Mucosa of stomach (tissue), 1 donor: ENCODE results near the gene OSTF1.

Experiments used
- H3K27me3 ChIP-seq: one replicate; pipeline ENCODE4 v1.7.0; 2013; ENCODE audit warnings: mild to moderate bottlenecking, low read length; ENCODE audit not compliant: control insufficient read depth, insufficient read depth
- H3K36me3 ChIP-seq: one replicate; pipeline ENCODE4 v1.7.0; 2013; ENCODE audit warnings: low read length; ENCODE audit not compliant: control insufficient read depth, insufficient read depth
- H3K4me1 ChIP-seq: one replicate; pipeline ENCODE4 v1.7.0; 2013; ENCODE audit warnings: mild to moderate bottlenecking, low read length; ENCODE audit not compliant: control insufficient read depth, insufficient read depth
- H3K4me3 ChIP-seq: one replicate; pipeline ENCODE4 v1.7.0; 2013; ENCODE audit warnings: low read length
- H3K9ac ChIP-seq: one replicate; pipeline ENCODE4 v1.7.0; 2013; ENCODE audit warnings: mild to moderate bottlenecking, low read length, moderate library complexity
- H3K9me3 ChIP-seq: one replicate; pipeline ENCODE4 v1.7.0; 2013; ENCODE audit warnings: mild to moderate bottlenecking, low read length, moderate library complexity; ENCODE audit not compliant: control insufficient read depth
- donor health status: Pancreatic carcinoma.

OSTF1 gene

DNA sequence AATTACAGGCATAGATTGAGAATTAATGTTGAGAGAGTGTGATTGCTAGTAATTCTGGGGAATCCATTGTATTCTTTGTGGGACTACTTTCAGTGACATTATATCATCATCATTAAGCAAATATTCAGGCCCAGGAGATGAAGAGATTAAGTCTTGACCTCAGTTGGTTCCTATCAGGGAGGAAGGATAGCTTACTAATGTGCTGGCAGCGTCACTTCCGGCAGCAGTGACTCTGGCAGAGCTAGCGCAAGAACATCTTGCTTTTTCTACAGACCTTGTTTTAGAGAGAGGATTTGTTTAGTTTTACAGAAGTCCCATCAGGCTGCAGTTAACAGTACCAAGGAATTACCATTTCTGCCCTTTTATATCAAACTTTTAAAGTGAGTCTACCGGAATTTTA, 20.3 kb downstream of the OSTF1 start:
- no peak overlapping the region for H3K4me3 ChIP-seq
- H3K9ac ChIP-seq: no peak overlapping the region
- H3K4me1 ChIP-seq: peaks cover 29% of the 10 kb centered on the region
- H3K9me3 ChIP-seq: no peaks in the 10 kb centered on the region
- no peaks in the 10 kb centered on the region for H3K27me3 ChIP-seq
- H3K36me3 ChIP-seq: no peaks in the 10 kb centered on the region

DNA sequence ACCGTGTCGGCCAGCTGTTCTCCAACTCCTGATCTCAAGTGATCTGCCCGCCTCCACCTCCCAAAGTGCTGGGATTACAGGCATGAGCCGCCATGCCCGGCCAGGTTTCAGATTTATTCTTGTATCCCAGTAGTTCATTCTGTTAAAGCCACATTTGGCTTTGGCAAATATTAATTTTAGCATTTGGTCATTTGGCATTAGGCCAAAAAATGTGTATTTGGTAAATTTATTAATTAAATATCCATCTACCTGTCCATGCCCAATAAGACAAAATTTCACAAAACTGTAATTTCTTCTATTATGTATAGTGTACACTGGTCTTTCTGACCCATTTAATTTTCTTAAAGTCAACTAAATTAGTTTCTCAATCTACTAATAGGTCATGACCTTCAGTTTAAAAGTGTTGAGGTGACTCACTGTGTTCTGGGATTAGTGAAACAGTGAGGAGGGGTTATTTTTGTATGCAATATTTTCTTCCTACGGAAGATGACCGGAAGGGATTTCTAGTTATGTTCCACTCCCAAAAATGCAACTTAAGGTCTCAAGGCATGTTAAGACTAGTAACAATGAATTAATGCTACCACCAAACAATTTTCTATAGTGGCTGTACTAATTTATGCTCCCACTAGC, 21.0 kb downstream of the OSTF1 start:
- Histone ChIP-seq H3K27me3 (no peaks in the 10 kb centered on the region), H3K4me1 (peaks cover 25% of the 10 kb centered on the region), H3K4me3 (no peak overlapping the region)

DNA sequence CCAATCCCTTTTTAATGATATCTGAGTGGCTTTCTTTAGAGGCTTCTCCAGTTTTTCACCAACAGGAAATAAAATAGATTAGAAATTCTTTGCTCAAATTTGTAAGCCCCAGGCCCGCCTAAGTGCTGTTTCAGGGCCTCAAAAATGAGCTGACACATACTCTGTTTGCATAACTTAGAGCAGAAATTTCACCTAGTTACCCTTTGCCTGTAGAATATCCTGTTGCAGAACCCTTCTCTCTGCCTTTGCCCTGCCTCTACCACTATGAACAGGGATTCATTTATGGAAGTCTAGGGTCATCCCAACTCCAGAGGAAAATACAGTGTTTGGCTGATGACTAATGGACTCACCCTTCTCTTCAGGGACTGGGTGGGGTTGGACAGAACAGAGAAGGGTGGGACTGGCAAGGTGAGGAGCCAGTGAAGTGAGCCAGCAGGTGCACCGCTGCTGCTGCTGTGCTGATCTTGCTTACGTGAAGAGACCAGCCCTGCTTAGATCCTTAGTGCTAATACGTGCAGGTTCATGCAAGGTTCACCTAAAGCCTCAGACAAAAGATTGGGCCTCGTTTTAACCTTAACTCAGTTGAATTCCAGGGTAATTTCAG, 22.8 kb downstream of the OSTF1 start:
- peaks cover 25% of the 10 kb centered on the region for H3K4me1 ChIP-seq
- no peaks in the 10 kb centered on the region for H3K27me3 ChIP-seq
- H3K36me3 ChIP-seq: no peaks in the 10 kb centered on the region
- no peak overlapping the region for H3K9ac ChIP-seq
- no peak overlapping the region for H3K4me3 ChIP-seq
- no peaks in the 10 kb centered on the region for H3K9me3 ChIP-seq

More for the DNA sequence above, 21.0 kb downstream of the OSTF1 start:
- no peak overlapping the region for H3K9ac ChIP-seq
- no peaks in the 10 kb centered on the region for H3K36me3 ChIP-seq
- H3K9me3 ChIP-seq: no peaks in the 10 kb centered on the region

GRCh38 chr9:75112789-75113188, 24.5 kb downstream of the OSTF1 start:
- Histone ChIP-seq H3K9me3 (no peaks in the 10 kb centered on the region), H3K9ac (no peak overlapping the region), H3K36me3 (no peaks in the 10 kb centered on the region), H3K4me3 (no peak overlapping the region), H3K27me3 (no peaks in the 10 kb centered on the region), H3K4me1 (peaks cover 25% of the 10 kb centered on the region)

DNA sequence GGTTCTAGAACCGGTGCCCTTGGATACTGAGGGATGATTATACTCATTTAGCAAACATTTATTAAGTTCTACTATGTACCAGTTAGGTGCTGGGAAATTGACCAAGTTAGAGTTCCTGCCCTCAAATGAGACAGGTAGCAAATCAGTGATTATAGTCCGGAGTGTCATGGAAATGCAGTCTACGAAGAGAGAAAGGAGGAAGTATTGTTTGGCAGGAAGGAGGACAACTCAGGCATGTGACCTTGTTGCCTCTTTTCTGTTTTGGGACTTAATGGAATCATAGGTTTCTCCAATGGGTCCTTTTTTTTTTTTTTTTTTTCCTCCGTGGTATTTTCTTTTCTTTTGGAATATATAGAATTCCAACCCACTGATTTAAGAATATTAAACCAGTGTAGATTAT, 28.0 kb downstream of the OSTF1 start:
- H3K27me3 ChIP-seq: no peaks in the 10 kb centered on the region
- no peaks in the 10 kb centered on the region for H3K9me3 ChIP-seq
- H3K4me3 ChIP-seq: no peak overlapping the region
- H3K9ac ChIP-seq: no peak overlapping the region
- H3K36me3 ChIP-seq: no peaks in the 10 kb centered on the region
- H3K4me1 ChIP-seq: peaks cover 8% of the 10 kb centered on the region

- H3K9ac ChIP-seq: no peak overlapping the region
- no peaks in the 10 kb centered on the region for H3K27me3 ChIP-seq
- H3K4me1 ChIP-seq: peaks cover 5% of the 10 kb centered on the region
- H3K36me3 ChIP-seq: no peaks in the 10 kb centered on the region
- H3K4me3 ChIP-seq: no peak overlapping the region
- H3K9me3 ChIP-seq: no peaks in the 10 kb centered on the region
These were observed 29.2 kb downstream of the OSTF1 start for GRCh38 chr9:75117564-75117963.

- H3K9me3 ChIP-seq: no peaks in the 10 kb centered on the region
- no peaks in the 10 kb centered on the region for H3K27me3 ChIP-seq
- no peaks in the 10 kb centered on the region for H3K4me1 ChIP-seq
- no peak overlapping the region for H3K4me3 ChIP-seq
- no peaks in the 10 kb centered on the region for H3K36me3 ChIP-seq
- no peak overlapping the region for H3K9ac ChIP-seq
These were observed 32.4 kb downstream of the OSTF1 start for GRCh38 chr9:75120686-75121085.

DNA sequence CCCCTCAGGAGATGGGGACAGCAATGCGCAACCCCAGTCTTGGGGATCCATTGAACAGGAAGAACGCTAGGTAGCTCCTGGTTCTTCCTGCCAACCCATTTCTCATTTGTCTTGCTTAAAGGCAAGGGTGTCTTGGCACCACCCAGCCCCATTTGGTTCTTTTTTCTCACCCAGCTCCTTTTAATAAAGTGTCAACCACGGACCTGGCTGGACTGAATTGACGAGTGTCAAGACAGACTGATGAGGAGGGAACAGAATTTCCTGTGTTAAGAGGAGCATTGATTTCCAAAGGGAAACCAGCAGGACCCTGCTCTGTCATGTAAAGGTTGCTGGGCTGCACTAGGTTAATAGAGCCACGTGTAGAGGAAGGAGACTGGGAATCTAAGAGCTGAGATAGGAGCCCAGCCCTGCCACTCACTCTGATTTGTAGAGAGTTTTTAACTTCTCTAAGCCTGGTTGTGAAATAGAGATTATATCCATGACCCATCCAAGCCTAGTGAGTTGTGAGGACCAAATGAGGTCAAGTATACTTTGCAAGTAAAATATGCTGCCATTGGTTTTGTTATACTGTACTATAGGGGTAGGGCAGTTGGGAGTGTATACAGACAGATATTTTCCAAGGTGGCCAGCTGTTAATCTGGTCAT, 33.7 kb downstream of the OSTF1 start:
- H3K27me3 ChIP-seq: no peaks in the 10 kb centered on the region
- H3K9me3 ChIP-seq: no peaks in the 10 kb centered on the region
- H3K4me1 ChIP-seq: no peaks in the 10 kb centered on the region
- no peaks in the 10 kb centered on the region for H3K36me3 ChIP-seq
- no peak overlapping the region for H3K9ac ChIP-seq
- H3K4me3 ChIP-seq: no peak overlapping the region

DNA sequence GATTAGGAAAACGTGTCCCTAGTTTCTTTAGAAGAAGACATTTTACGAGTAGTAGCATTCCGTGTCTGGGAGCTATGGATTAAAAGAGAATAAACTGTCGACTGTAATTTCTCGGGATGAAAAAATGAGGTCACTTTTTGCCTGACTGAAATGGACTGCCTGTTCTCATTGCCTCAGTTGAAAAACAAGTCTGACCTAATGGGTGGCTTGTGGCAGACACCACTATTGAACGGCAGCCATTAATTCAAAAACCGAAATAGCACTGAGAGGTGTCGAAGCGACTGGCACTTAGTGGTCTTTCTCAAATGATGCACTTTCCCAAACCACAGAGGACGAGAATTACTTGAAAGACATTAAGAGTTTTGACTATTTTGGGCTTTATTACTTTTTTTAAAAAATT, 35.4 kb downstream of the OSTF1 start:
- H3K27me3 ChIP-seq: no peaks in the 10 kb centered on the region
- H3K36me3 ChIP-seq: no peaks in the 10 kb centered on the region
- no peaks in the 10 kb centered on the region for H3K9me3 ChIP-seq
- H3K9ac ChIP-seq: no peak overlapping the region
- no peak overlapping the region for H3K4me3 ChIP-seq
- H3K4me1 ChIP-seq: no peaks in the 10 kb centered on the region

DNA sequence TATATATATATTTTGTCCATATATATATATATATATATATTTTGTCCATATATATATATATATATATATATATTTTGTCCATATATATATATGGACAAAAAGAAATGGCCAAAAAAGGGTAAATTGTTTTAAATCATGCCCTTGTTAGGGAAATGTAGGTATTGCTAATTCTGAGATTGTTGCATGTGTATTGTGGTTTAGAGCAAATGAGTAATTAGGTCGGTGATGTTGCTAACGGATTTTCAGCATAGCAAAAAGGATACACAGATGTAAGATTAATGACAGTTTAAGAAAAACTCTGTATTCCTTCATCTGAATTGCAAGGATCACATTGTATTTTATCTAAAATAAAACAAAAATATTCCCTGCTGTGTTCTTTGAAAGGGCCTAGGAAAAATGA, 40.2 kb downstream of the OSTF1 start:
- no peak overlapping the region for H3K4me3 ChIP-seq
- no peak overlapping the region for H3K9ac ChIP-seq
- no peaks in the 10 kb centered on the region for H3K36me3 ChIP-seq
- no peaks in the 10 kb centered on the region for H3K4me1 ChIP-seq
- no peaks in the 10 kb centered on the region for H3K9me3 ChIP-seq
- H3K27me3 ChIP-seq: no peaks in the 10 kb centered on the region

DNA sequence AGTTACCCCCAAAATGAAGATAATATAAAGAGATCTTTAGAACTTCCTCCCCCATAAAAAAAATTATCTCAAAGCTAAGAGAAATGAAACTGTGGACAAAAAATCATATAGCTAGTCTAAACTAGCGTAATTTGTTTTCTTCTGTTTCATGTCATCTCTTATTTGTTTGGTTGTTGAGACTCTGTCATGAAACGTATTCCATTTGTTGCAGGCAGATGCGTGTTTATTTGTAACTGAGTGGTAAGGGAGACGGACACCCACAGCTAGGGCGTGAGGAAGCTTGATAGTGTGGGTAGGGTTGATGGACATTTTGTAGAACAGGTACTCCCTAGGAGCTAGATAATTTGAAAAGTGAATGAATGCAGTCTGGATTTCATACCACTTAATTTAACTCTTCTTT, 41.9 kb downstream of the OSTF1 start:
- no peaks in the 10 kb centered on the region for H3K9me3 ChIP-seq
- H3K27me3 ChIP-seq: no peaks in the 10 kb centered on the region
- no peaks in the 10 kb centered on the region for H3K36me3 ChIP-seq
- H3K9ac ChIP-seq: no peak overlapping the region
- H3K4me3 ChIP-seq: no peak overlapping the region
- H3K4me1 ChIP-seq: no peaks in the 10 kb centered on the region

DNA sequence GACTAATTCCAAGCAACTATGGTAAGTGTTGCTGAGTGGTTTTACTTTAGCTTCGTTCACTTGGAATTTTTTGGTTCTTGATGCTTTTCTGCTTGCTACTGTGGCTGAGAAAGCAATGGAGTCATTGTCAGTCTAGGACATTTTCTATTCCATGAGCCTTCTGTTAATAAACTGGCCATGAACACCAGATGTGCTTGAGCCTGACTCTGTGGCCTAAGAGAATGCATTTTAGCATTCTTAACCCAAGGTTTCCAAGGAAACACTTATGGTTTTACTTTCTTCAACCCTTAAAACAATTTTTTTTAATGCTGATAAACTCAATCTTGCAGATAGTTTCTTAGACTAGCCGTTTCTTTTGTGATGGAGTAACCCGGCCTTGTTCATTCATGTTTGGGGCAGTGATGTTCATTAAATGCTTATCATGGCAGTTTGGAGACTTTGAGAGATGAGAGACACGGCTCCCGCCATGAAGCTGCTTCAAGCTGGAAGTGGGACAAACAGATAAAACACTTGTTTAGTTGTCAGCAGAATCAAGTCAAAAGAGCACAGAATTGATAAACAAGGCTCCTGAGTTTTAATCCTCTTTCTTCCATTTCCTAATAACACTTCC, 42.4 kb downstream of the OSTF1 start:
- Histone ChIP-seq H3K4me3 (no peak overlapping the region), H3K27me3 (no peaks in the 10 kb centered on the region), H3K36me3 (no peaks in the 10 kb centered on the region), H3K9ac (no peak overlapping the region), H3K9me3 (no peaks in the 10 kb centered on the region), H3K4me1 (no peaks in the 10 kb centered on the region)
